HEK293T (cell line): ENCODE data around the gene CBLB.

Experiments
- CTCF ChIA-PET: fragments of 350-600 bp; formaldehyde crosslinking; extraction: SDS; loops from one replicate; lab custom pipeline; 2021; ENCODE audit warnings: antibody characterized with exemption, inconsistent platforms; lab: Yijun Ruan, JAX
- POLR2A ChIA-PET: fragments of 350-600 bp; formaldehyde crosslinking; extraction: SDS; loops from one replicate; lab custom pipeline; 2020; ENCODE audit warnings: antibody characterized with exemption, inconsistent platforms; lab: Yijun Ruan, JAX
- DNase-seq: peaks from one replicate; pipeline ENCODE4 v3.0.0; 2012; ENCODE audit warnings: mixed read lengths; ENCODE audit errors: extremely low spot score
- ARNT ChIP-seq: fragments of 450-650 bp; IDR thresholded peaks from 2 replicates; pipeline ENCODE4 v1.6.1; 2017; ENCODE audit warnings: mild to moderate bottlenecking
- BHLHE40 ChIP-seq: fragments of 450-650 bp; IDR thresholded peaks from 2 replicates; pipeline ENCODE4 v1.6.1; 2016; ENCODE audit warnings: mild to moderate bottlenecking, moderate library complexity, borderline replicate concordance
- CTBP1 ChIP-seq: fragments of 450-650 bp; IDR thresholded peaks from 2 replicates; pipeline ENCODE4 v1.6.1; 2016; ENCODE audit warnings: borderline replicate concordance
- ELF4 ChIP-seq: fragments of 450-650 bp; IDR thresholded peaks from 2 replicates; pipeline ENCODE4 v1.6.1; 2017; ENCODE audit warnings: antibody characterized with exemption
- FOXA1 ChIP-seq: fragments of 450-650 bp; IDR thresholded peaks from 2 replicates; pipeline ENCODE4 v1.6.1; 2016; ENCODE audit warnings: mild to moderate bottlenecking
- FOXK2 ChIP-seq: fragments of 450-650 bp; IDR thresholded peaks from 2 replicates; pipeline ENCODE4 v1.6.1; 2016; ENCODE audit warnings: mild to moderate bottlenecking
- FOXM1 ChIP-seq: fragments of 450-650 bp; IDR thresholded peaks from 2 replicates; pipeline ENCODE4 v1.6.1; 2017; ENCODE audit warnings: mild to moderate bottlenecking, borderline replicate concordance
- HDGF ChIP-seq: fragments of 450-650 bp; IDR thresholded peaks from 2 replicates; pipeline ENCODE4 v1.6.1; 2017; ENCODE audit warnings: antibody characterized with exemption, borderline replicate concordance
- L3MBTL2 ChIP-seq: fragments of 450-650 bp; conservative IDR thresholded peaks from 2 replicates; pipeline ENCODE4 v1.6.1; 2016; ENCODE audit warnings: mild to moderate bottlenecking
- LEF1 ChIP-seq: fragments of 450-650 bp; IDR thresholded peaks from 2 replicates; pipeline ENCODE4 v1.6.1; 2017; ENCODE audit warnings: mild to moderate bottlenecking, borderline replicate concordance
- NFRKB ChIP-seq: fragments of 450-650 bp; IDR thresholded peaks from 2 replicates; pipeline ENCODE4 v1.6.1; 2016; ENCODE audit warnings: mild to moderate bottlenecking, moderate library complexity
- PKNOX1 ChIP-seq: fragments of 450-650 bp; IDR thresholded peaks from 2 replicates; pipeline ENCODE4 v1.6.1; 2016
- SP1 ChIP-seq: fragments of 450-650 bp; IDR thresholded peaks from 2 replicates; pipeline ENCODE4 v1.6.1; 2017
- SUZ12 ChIP-seq: fragments of 450-650 bp; IDR thresholded peaks from 2 replicates; pipeline ENCODE4 v1.6.1; 2016; ENCODE audit warnings: mild to moderate bottlenecking
- TARDBP ChIP-seq: fragments of 450-650 bp; IDR thresholded peaks from 2 replicates; pipeline ENCODE4 v1.6.1; 2016
- ZNF384 ChIP-seq: fragments of 450-650 bp; IDR thresholded peaks from 2 replicates; pipeline ENCODE4 v1.6.1; 2016

CBLB gene

GRCh38 chr3:105793040-105793439, 75.8 kb downstream of the CBLB start:
- ChIA-PET POLR2A (no interaction called here), CTCF (no interaction called here)
- TF ChIP-seq FOXK2 (no peak), SP1 (no peak), NFRKB (no peak), FOXA1 (no peak), PKNOX1 (no peak), SUZ12 (no peak), ELF4 (no peak), TARDBP (no peak), BHLHE40 (no peak)
- no peak for DNase-seq

GRCh38 chr3:105791919-105792786, 76.7 kb downstream of the CBLB start:
- TF ChIP-seq BHLHE40 (no peak), ELF4 (no peak), ZNF384 (no peak), SUZ12 (no peak), NFRKB (no peak), FOXK2 (no peak), LEF1 (no peak), FOXA1 (no peak), SP1 (no peak), FOXM1 (no peak), PKNOX1 (no peak), TARDBP (no peak), CTBP1 (no peak), L3MBTL2 (no peak), HDGF (no peak), ARNT (no peak)
- ChIA-PET CTCF (no interaction called here), POLR2A (no interaction called here)
- no peak for DNase-seq

GRCh38 chr3:105791131-105791530, 77.7 kb downstream of the CBLB start:
- CTCF ChIA-PET, result no interaction called here
- POLR2A ChIA-PET, result no interaction called here
- no peak for TF ChIP-seq ARNT
- no peak for TF ChIP-seq ZNF384
- no peak for TF ChIP-seq L3MBTL2
- no peak for TF ChIP-seq CTBP1
- TF ChIP-seq ELF4, result no peak
- TF ChIP-seq SP1, result no peak
- no peak for DNase-seq

- ChIA-PET CTCF (no interaction called here), POLR2A (no interaction called here)
- no peak for DNase-seq
- TF ChIP-seq PKNOX1 (no peak), CTBP1 (no peak), SUZ12 (no peak), HDGF (no peak), BHLHE40 (no peak), SP1 (no peak), L3MBTL2 (no peak), TARDBP (no peak), LEF1 (no peak), ARNT (no peak), ELF4 (no peak), FOXA1 (no peak), ZNF384 (no peak), FOXK2 (no peak)
These were observed 78.3 kb downstream of the CBLB start for GRCh38 chr3:105790534-105790933.

- TF ChIP-seq L3MBTL2, result no peak
- CTCF ChIA-PET, result interaction anchor here (0.7 kb wide), 1 partner anchor 23 kb away, joined by 3 read pairs; no protein-coding TSS in a partner anchor
- DNase-seq, result no peak
- POLR2A ChIA-PET, result no interaction called here
These were observed 80.2 kb downstream of the CBLB start for GRCh38 chr3:105788593-105788992.

- DNase-seq, result no peak
- ChIA-PET POLR2A (no interaction called here), CTCF (no interaction called here)
- no peak for TF ChIP-seq BHLHE40
- no peak for TF ChIP-seq L3MBTL2
- no peak for TF ChIP-seq ELF4
- no peak for TF ChIP-seq SUZ12
- no peak for TF ChIP-seq PKNOX1
- TF ChIP-seq FOXM1, result no peak
- no peak for TF ChIP-seq TARDBP
- no peak for TF ChIP-seq FOXK2
- no peak for TF ChIP-seq ZNF384
- TF ChIP-seq CTBP1, result no peak
- no peak for TF ChIP-seq HDGF
- TF ChIP-seq SP1, result no peak
- TF ChIP-seq FOXA1, result no peak
- TF ChIP-seq ARNT, result no peak
These were observed 81.4 kb downstream of the CBLB start for GRCh38 chr3:105787453-105787852.
